C4-2B (cell line): ENCODE data around the gene FRMD3.
"Not testable (repeated sequence)": the region's sequence is repeated elsewhere in the genome, so short reads cannot be mapped to it uniquely, and the experiment has no call there.

Experiments used
- H3K27ac ChIP-seq: fragments of 450-650 bp; 2 replicates; pipeline ENCODE4 v1.5.1; 2017
- ZFX ChIP-seq: fragments of 450-650 bp; IDR thresholded peaks from 2 replicates; pipeline ENCODE4 v1.6.1; 2017
- TF ChIP-seq, protein P1 (sequence below): fragments of 450-650 bp; conservative IDR thresholded peaks from 2 replicates; pipeline ENCODE4 v1.5.1; 2017; ENCODE audit warnings: mild to moderate bottlenecking

The FRMD3 gene

GRCh38 chr9:83362341-83362995 lies 175.7 kb downstream of the FRMD3 start:
- TF ChIP-seq, protein P1, sequence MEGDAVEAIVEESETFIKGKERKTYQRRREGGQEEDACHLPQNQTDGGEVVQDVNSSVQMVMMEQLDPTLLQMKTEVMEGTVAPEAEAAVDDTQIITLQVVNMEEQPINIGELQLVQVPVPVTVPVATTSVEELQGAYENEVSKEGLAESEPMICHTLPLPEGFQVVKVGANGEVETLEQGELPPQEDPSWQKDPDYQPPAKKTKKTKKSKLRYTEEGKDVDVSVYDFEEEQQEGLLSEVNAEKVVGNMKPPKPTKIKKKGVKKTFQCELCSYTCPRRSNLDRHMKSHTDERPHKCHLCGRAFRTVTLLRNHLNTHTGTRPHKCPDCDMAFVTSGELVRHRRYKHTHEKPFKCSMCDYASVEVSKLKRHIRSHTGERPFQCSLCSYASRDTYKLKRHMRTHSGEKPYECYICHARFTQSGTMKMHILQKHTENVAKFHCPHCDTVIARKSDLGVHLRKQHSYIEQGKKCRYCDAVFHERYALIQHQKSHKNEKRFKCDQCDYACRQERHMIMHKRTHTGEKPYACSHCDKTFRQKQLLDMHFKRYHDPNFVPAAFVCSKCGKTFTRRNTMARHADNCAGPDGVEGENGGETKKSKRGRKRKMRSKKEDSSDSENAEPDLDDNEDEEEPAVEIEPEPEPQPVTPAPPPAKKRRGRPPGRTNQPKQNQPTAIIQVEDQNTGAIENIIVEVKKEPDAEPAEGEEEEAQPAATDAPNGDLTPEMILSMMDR: no peak
- TF ChIP-seq ZFX: no peak
- no peak overlapping the region for H3K27ac ChIP-seq

DNA sequence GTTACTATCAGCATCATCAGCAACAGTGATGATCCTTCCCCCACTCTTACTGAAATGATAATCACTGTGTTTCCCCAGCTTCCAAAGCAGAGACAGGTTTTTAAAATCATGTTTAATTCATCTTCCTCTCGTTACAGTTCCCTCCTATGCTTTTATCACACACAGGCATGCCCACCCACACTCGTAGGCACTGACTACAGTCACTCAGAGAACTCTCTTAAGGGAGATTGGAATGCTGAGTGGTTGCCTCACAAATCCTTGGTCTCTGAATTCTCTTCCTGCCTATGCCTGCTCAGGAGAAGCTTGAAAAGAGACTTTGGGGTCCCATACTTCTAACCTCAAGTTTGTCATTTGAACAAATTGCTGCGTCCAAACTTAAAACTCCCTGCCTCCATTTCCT lies 179.2 kb downstream of the FRMD3 start:
- TF ChIP-seq, protein P1: no peak
- TF ChIP-seq ZFX: no peak
- H3K27ac ChIP-seq: no peak overlapping the region

DNA sequence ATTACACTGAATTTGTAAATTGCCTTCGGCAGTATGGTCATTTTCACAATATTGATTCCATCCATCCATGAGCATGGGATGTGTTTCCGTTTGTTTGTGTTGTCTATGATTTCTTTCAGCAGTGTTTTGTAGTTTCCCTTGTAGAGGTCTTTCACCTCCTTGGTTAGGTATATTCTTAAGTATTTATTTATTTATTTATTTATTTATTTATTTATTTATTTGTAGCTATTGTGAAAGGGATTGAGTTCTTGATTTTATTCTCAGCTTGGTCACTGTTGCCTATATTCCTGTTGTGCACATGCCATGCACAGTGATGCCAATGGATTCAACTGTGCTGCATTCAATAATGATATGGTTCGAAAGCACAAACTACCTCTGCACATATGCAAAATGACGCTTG lies 179.7 kb downstream of the FRMD3 start:
- H3K27ac ChIP-seq: not testable (repeated sequence)

DNA sequence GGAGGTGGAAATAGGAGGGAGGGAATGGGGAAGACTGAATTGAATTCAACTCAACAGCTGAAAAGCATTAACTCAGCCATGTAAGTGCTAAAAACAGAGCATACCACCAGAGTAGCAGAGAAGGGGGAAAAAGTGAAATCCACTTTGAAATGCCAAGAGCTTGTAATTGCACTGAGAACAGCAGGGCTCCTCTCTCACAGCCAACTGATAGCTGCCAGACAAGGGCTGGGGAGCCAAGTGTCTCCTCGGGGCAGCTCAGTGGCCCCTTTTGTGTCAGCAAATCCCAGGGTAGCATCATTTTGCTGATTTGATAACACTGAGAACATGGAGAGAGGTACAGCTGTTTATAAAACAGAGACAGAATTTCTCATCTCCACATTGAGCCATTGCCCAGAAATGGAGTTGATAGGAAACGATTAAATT lies 182.5 kb downstream of the FRMD3 start:
- H3K27ac ChIP-seq: no peak overlapping the region
- TF ChIP-seq ZFX: no peak
- TF ChIP-seq, protein P1: no peak

DNA sequence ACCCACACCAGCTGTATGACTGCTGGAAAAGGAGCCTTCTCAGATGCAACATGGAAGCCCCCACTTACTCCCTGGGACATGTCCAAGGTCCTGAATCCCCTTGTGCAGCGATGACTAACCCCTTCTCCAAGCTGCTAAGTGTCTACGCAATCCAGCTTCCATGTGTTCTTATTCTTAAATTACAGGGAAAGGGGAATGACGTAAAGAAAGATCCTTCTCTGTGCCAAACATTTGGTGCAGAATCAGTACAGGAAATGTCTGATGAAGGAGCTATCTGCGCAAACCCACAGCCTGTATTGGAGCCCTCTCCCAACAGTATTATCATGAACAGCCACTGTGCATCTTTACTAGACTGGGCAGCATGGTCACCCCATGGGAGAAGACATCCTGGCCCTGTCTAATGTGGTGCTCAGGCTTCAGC lies 183.2 kb downstream of the FRMD3 start:
- no peak overlapping the region for H3K27ac ChIP-seq
- TF ChIP-seq ZFX: no peak
- TF ChIP-seq, protein P1: no peak

DNA sequence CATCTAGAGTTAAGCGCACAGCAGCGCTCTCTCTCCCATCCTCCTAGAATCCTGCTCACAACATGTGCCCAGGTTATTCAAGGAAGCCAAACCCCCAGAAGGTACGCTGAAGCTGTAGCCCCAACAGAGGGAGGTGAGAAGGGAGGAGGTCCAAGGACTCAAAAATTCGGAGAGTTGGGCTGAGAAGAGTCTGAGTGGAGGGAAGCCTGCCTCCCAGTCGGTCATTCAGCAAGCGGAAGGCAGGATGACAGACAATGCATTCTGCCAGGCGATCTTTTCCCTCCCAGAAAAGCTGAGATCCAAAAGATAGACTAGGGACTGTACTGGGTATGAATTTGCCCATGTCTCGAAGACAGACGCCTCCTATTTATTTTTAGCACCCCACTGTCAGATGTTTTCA lies 189.2 kb downstream of the FRMD3 start:
- no peak overlapping the region for H3K27ac ChIP-seq
- TF ChIP-seq, protein P1: no peak
- no peak for TF ChIP-seq ZFX

GRCh38 chr9:83346655-83347420 lies 191.4 kb downstream of the FRMD3 start:
- no peak for TF ChIP-seq ZFX
- TF ChIP-seq, protein P1: no peak
- no peak overlapping the region for H3K27ac ChIP-seq
